NCI-H2227 treated with DMSO at 0.1 percent for 48 hours (cell line): ENCODE data around the gene POLE.
"Not testable (repeated sequence)": the region's sequence is repeated elsewhere in the genome, so short reads cannot be mapped to it uniquely, and the experiment has no call there.

Experiments
- DNase-seq: peaks from one replicate; lab custom pipeline; 2025; lab: John Stamatoyannopoulos, UW

The POLE gene

GRCh38 chr12:132611620-132612019, 75.5 kb downstream of the POLE start:
- no peak for DNase-seq

GRCh38 chr12:132610866-132611602, 76.1 kb downstream of the POLE start:
- DNase-seq = no peak

- peak; percentile 18 for DNase-seq
Observed at GRCh38 chr12:132610051-132610759, 76.9 kb downstream of the POLE start, which contains the start of gene LRCOL1. Gene LRCOL1 (minus strand): TSS chr12:132610582. CDS start chr12:132606251, 4,331 bp downstream.

- DNase-seq = no peak
Observed at GRCh38 chr12:132608231-132609171, 78.6 kb downstream of the POLE start.

- DNase-seq = no peak
Observed at GRCh38 chr12:132606927-132607326, 80.2 kb downstream of the POLE start.

GRCh38 chr12:132606466-132606865, 80.7 kb downstream of the POLE start:
- DNase-seq = no peak

- DNase-seq = no peak
Observed at GRCh38 chr12:132605892-132606291, 81.2 kb downstream of the POLE start.

- no peak for DNase-seq
Observed at GRCh38 chr12:132604668-132605441, 82.3 kb downstream of the POLE start.

- no peak for DNase-seq
Observed at GRCh38 chr12:132604151-132604618, 83.0 kb downstream of the POLE start.

- DNase-seq = no peak
Observed at GRCh38 chr12:132603240-132604150, 83.6 kb downstream of the POLE start.

GRCh38 chr12:132602572-132603239, 84.4 kb downstream of the POLE start:
- DNase-seq = no peak

GRCh38 chr12:132601171-132601883, 85.8 kb downstream of the POLE start:
- DNase-seq = no peak

- DNase-seq = no peak
Observed at GRCh38 chr12:132600048-132601032, 86.8 kb downstream of the POLE start.

- DNase-seq = not testable (repeated sequence)
Observed at GRCh38 chr12:132599502-132599901, 87.6 kb downstream of the POLE start.

GRCh38 chr12:132597333-132598316, 89.5 kb downstream of the POLE start:
- DNase-seq = peak; percentile 48

- no peak for DNase-seq
Observed at GRCh38 chr12:132596016-132596415, 91.1 kb downstream of the POLE start.

GRCh38 chr12:132595183-132595582, 92.0 kb downstream of the POLE start:
- DNase-seq = no peak
